PFSK-1 (cell line): ENCODE results near the gene NIM1K.

Experiments used
- FOXP2 ChIP-seq: optimal IDR thresholded peaks from 2 replicates; pipeline ENCODE3; 2011; ENCODE audit warnings: borderline replicate concordance, control low read depth, inconsistent platforms; ENCODE audit not compliant: insufficient read depth; ENCODE audit errors: extremely low read length, extremely low read depth
- POLR2AphosphoS5 ChIP-seq: IDR thresholded peaks from 2 replicates; pipeline ENCODE4 v1.6.1; 2012; ENCODE audit warnings: low read depth, mild to moderate bottlenecking, control low read depth, low read length, moderate library complexity
- REST ChIP-seq, 2 experiments: IDR thresholded peaks; 2 replicates each; pipeline versions ENCODE4 v1.6.1 to v1.8.0; 2011 to 2012; ENCODE audit warnings: low read depth in 2 of 2, low read length in 2 of 2, control low read depth in 1 of 2, inconsistent platforms in 1 of 2, mild to moderate bottlenecking in 1 of 2, moderate library complexity in 1 of 2; ENCODE audit not compliant: insufficient read depth in 1 of 2
- SIN3A ChIP-seq: IDR thresholded peaks from 2 replicates; pipeline ENCODE4 v1.6.1; 2012; ENCODE audit warnings: mild to moderate bottlenecking, low read length, moderate library complexity, borderline replicate concordance; ENCODE audit not compliant: insufficient read depth
- TAF1 ChIP-seq: IDR thresholded peaks from 2 replicates; pipeline ENCODE4 v1.6.1; 2012; ENCODE audit warnings: low read length, control low read depth, borderline replicate concordance; ENCODE audit not compliant: insufficient read depth

GRCh38 chr5:43202380-43202779 is 10.4 kb downstream of the NIM1K start:
- TF ChIP-seq REST (IDR thresholded peaks at IDR 0.05; ENCODE audit: insufficient read depth in 1 of 2, low read depth in 2 of 2, low read length in 2 of 2) (no peak), POLR2AphosphoS5 (no peak), TAF1 (no peak), SIN3A (no peak), FOXP2 (no peak)
